Heart left ventricle (tissue), 13 donors: ENCODE data around the gene ARMH4.

Experiments
- POLR2A ChIP-seq, 2 donors: fragments of 450-650 bp; IDR thresholded peaks; one replicate each; pipeline ENCODE4 v1.6.1; 2017; ENCODE audit warnings: antibody characterized with exemption in 2 of 2, mild to moderate bottlenecking in 2 of 2, moderate library complexity in 2 of 2
- TF ChIP-seq, protein P1 (sequence below), 12 donors: fragments of 200-600 bp; sonication (generic) in 4 of 12; IDR thresholded peaks; one replicate each; pipeline versions ENCODE4 v1.5.0 to v1.8.0; 2018 to 2022; ENCODE audit warnings: antibody characterized with exemption in 12 of 12, mild to moderate bottlenecking in 5 of 12
- donor health status: ischemic (EF 13 %, LVEDD 7.1; RV severe dilation, severe dysfunction).
- donor health status: DM: no; HTN: yes; CAD: no.
- donor health status: DM: no; HTN: no; CAD: no.
- donor health status: ischemic (EF 25% LVEDD 6.9; RV normal size, moderate dysfunction).
- donor health status: ischemic (EF 25% LVEDD 5.7; RV mildly dilated, moderate dysfunction).
- donor health status: ischemic (EF 35%, LVEDD 5.7; RV mildly dilated, moderate dysfunction).
- donor health status: nonischemic (EF 11% LVEDD 7.7; RV severe dilation, severe dysfunction).
- donor health status: DM: yes; HTN: yes; CAD: no.
- donor health status: PGD.
- donor health status: ischemic (EF 29% LVEDD 5.4; RV normal size, mild dysfunction).
- donor health status: nonischemic (EF 23%, LVEDD 6.1; RV moderate dilation, normal function).

GRCh38 chr14:58128416-58128815, 23.6 kb downstream of the ARMH4 start:
- TF ChIP-seq, protein P1, sequence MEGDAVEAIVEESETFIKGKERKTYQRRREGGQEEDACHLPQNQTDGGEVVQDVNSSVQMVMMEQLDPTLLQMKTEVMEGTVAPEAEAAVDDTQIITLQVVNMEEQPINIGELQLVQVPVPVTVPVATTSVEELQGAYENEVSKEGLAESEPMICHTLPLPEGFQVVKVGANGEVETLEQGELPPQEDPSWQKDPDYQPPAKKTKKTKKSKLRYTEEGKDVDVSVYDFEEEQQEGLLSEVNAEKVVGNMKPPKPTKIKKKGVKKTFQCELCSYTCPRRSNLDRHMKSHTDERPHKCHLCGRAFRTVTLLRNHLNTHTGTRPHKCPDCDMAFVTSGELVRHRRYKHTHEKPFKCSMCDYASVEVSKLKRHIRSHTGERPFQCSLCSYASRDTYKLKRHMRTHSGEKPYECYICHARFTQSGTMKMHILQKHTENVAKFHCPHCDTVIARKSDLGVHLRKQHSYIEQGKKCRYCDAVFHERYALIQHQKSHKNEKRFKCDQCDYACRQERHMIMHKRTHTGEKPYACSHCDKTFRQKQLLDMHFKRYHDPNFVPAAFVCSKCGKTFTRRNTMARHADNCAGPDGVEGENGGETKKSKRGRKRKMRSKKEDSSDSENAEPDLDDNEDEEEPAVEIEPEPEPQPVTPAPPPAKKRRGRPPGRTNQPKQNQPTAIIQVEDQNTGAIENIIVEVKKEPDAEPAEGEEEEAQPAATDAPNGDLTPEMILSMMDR (IDR thresholded peaks at IDR 0.05), result no peak
- no peak for TF ChIP-seq POLR2A (IDR thresholded peaks at IDR 0.05)
